ENCODE results near the gene CRTC2.
"Not testable (repeated sequence)": the region's sequence is repeated elsewhere in the genome, so short reads cannot be mapped to it uniquely, and the experiment has no call there.

The CRTC2 gene

DNA sequence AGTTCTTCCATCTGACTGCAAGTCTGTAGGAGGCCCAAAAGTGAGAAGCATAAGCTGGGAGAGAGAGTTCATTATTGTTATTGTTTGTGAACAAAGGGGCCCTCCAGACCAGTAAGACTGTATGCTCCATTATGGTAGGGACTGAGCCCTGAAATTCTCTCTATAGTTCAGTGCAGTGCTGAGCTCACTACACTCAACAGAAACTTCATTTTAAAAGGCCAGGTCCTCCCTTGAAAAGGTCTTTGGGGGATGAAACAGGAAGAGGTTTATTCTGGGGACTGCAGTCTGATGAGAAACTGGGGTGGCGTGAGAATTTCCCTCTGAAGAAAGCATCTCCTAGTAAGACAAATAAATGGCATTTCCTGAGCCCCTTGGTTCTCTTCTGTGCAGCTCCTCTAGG, 30.2 kb downstream of the CRTC2 start:
- no peak for DNase-seq

DNA sequence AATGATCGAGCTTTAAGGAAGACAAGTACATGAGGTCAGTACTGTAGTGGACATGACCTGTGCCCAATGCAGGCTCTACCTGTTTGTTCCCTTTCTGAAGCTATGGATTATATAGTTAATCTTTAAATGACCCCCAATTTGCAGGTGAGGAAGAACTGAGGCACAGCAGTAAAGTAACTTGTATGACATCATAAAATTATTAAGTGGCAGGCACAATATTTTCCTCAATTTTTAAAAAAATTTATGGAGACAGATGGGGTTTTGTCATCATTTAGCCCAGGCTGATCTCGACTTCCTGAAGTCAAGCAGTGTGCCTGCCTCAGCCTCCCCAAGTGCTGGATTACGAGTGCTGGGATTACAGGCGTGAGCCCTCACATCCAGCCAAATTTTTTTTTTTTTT, 32.0 kb downstream of the CRTC2 start:
- no peak for DNase-seq

DNA sequence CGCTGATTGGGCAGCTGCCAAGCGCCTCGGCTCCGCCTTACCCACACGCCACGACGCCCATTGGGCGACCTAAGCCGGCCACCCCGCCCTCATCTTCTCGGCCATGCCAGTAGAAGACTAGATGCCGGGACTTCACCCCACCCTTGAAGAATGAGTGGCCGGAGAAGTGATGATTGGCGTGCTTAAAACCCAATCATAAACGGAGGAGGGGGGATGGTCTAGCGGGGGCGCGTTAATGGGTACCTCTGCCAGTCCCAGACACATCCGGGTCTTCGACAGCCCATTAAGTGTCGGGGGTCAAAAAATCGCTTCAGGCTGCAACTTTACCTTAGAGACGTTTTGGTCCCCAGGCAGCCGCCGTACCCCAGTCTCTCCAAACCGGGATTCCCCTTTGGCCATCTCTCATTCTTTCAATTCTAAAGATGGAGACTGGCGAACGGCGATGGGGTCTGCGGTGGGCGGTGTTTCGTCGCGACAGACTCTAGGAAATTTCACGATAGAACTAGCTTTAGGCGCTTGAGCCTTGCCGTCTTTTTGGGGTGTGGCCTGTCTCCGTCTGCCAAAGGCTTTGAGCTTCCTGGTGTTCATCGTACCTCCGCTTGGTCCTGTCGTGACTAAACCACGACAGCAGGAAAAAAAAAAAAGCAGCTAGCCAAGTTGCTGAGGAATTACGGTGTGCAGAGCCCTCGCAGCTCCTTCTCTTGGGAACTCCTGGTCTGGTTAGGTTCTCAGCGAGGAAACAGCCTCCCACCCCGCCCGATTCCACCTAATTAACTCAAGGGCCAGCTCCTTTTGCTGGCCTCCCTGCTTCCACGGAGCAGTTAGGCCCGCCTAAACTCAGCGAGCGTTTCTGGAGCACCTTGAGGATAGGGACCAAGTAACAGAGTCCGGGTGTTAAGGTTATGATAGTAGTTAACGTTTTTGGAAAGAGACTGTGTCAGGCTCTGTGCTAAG, 35.2 kb downstream of the CRTC2 start, which contains the start of gene GATAD2B:
GATAD2B (minus strand) TSS at position 1 of the 954 bp plus-strand sequence. CDS start 94,625 bp downstream, outside the sequence.
- peak; percentile 100 for DNase-seq

DNA sequence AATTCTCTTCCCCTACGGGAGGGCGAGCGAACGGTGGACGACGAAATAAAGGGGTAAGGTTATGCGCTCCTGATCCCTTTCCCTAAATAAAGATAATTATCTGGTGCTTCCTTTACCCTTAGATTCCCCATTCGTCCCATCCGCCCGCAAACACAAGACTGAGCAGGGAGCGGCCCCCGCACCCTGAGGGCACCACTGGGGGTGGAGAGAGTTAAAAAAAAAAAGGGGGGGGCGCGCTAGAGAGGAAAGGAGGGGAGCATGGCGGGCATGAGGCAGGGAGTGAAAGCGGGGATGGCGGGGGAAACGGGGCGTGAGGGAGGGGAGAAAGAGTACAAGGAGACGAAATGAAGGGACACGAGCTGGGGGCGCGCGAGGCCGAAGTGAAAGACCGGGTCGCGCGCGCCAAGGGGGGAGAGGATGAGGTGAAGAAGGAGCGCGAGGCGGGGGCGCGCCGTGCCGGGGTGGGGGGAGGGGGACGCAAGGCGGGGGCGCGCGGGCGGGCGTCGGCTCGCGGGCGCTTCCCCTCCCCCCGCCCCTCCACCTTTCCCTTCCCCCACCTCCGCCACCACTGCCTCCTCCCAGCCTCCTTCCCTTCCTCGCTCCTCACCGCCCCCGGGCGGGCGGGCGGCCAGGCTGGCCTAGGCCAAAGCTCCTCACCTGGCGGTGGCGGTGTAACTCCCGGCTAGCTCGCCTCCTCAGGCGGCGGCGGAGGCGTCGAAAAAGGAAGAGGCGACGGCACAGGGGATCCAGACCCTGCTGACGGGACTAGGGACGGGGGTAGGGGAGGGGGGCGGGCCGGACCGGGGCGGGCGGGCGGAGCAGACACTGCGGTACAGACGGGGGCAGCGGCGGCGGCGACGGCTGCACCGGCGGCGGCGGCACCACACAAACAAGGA, 36.1 kb downstream of the CRTC2 start:
- no peak for DNase-seq

DNA sequence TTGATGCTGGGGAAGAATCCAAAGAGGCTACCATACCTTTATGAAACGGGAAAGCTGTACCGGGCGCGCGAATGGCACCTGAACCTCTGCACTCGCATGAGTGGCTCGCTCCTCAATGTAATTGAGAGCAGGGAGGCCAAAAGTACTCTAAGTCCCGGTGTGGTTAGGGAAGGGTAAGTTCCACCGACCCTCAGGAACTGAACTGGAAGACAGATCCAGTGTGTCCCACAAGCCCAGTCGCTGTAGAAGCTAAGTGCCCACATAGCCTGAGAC, 36.7 kb downstream of the CRTC2 start:
- no peak for DNase-seq

DNA sequence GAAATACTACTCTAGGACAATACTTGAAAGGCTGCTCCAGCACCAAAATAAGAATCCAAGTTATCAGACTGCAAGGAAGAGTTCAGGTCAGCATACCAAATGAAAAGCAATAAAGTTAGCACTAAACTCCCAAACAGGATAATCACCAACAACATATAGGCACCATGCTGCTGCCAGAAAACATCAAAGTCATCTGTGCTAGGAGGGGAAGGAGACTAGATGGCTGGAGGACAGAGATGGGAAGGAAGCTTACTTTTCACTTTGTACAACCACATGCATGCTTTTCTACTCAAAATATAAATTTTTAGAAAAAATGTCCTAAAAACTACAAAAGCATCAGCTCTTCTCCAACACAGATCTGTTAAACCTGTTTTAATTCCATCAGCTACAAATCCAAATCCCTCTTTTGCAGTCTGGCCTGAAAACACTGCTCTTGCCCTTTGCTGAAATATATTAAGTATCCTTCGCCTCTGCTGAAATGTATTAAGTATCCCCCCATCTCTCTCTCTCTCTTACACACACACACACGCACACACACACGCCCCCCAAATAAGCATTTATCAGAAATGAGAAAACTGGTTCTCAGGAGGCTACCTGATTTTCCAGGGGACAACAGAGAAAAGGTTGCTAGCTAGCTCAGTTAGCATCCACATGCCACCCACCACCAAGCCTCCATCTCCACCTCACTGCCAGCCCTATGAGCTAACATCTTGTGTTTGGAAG, 37.2 kb downstream of the CRTC2 start:
- no peak for DNase-seq

DNA sequence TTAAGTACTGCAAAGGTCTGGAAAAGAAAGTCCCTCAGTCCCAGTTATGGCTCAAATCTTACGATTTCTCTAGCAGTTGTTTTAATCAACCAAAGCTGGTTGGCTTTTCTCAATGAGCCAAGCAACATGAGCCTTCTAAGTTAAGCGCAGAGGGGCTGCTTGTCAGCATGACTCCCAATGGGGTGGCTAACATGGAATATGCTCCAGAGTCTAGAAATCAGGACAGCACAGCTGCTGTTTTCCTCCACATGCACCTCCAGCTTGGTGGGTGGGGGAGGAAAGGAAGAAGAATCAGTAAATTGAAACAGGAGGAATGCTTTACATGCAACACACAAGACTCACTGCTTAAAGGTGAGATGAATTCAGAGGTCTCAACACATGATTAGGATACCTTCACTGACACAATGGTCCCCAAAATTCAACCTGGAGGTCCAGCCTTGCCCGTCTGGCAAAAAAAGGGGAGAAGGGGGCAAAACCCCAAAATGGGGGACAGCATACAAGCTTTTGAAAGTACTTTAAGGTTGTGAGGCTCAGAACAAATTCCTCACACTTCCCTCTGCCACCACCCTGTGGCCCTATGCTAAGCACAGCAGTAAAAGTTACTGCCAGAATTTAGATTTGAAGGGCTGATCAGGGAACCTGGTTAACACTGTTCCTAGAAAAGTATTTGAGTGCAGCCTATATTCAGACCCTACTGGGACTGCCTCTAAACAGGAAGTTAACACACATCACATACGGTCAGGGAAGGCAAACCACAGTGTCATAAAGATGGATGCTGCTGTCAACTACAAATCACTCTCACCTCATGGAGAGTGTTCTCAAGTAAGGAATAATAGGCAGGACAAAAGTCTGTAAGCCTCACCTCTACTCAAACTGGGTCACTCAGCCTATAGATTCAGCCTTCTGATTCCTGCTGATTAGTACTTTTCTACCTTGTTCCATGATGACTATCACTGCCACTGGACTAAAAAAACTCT, 38.2 kb downstream of the CRTC2 start:
- DNase-seq = peak; percentile 20 to 62

DNA sequence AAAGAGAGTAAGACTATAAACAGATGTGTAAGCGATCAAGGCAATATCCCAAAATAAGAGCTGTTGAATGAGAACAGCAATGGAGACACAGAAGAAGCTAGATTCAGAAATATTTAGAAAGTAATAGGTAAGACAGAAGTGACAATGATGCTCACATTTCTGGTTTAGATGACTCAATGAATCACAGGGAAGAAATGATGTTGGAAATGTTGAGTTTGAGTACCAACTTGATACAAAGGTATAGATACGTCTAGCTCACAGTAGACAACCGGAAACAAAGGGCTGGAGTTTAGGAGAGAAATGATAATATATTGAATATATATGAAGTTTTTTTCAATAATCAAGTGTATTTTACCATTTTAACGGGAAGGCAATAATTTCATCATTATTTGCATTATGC, 42.1 kb downstream of the CRTC2 start:
- no peak for DNase-seq

DNA sequence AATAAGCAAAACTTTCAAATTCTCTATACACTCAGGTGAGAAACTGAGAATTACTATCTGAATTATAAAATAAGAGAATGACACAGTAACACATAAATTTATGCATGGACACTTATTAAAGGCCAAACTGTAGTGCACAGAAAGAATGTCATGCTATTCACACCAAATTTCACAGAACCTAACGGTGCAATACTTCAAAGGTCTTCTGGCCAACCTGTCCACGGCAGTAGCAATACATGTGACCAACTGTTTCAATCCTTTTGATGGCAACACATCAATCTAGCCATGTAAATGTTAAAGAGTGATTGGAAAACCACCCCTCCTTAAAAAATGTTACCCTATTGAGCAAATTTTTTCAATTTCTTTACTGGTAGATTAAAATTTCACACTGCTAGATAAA, 46.1 kb downstream of the CRTC2 start:
- no peak for DNase-seq

DNA sequence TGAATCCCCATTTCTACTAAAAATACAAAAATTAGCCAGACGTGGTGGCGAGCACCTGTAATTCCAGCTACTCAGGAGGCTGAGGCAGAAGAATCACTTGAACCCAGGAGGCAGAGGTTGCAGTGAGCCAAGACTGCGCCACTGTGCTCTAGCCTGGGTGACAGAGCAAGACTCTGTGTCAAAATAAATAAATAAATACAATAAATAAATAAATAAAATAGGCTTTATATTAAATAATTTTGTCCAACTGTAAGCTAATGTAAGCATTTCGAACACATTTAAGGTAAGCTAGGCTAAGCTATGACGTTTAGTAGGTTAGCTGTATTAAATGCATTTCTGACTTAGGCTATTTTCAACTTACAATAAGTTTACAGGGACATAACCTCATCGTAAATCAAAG, 47.9 kb downstream of the CRTC2 start:
- not testable (repeated sequence) for DNase-seq

DNA sequence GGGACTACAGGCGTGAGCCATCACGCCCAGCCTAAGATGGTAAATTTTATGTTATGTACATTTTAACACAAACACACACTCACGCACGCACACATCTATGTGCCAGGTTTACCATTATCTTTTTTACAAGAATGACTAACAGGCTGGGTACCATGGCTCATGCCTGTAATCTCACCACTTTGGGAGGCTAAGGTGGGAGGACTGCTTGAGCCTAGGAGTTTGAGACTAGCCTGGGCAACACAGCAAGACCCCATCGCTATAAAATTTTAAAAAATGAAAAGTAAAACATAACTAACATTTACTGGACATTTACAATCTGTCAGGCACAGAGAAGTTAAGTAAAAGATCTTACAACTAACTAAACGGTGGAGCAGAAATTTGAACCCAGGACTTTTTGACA, 50.3 kb downstream of the CRTC2 start:
- no peak for DNase-seq

DNA sequence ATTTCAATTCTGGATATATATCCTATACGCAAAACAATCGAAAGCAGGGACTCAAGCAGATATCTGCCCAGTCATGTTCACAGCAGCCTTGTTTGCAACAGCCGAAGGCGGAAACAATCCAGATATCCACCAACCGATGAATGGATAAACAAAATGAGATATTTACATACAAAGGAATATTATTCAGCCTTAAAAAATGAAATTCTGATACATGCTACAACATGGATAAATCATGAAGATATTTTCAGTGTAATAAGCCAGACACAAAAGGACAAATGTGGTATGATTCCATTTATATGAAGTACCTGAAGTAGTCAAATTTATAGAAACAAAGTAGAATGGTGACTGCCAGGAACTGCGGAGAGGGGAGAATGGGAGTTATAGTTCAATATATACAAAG, 51.3 kb downstream of the CRTC2 start:
- no peak for DNase-seq

DNA sequence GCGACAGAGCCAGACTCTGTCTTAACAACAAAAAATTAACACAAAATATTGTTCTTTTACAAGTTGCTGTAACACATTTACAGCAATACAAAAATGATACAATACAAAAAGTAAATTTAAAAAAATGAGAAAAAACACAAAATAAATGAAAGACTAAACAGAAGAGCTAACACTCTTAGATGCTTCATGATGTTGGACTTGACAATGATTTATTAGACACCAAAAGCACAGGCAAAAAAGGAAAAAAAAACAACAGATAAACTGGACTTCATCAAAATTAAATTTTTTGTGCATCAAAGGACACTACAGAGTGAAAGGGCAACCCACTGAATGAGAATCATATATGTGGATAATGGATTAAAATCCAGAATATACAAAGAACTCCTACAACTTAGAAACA, 52.0 kb downstream of the CRTC2 start:
- DNase-seq = no peak

DNA sequence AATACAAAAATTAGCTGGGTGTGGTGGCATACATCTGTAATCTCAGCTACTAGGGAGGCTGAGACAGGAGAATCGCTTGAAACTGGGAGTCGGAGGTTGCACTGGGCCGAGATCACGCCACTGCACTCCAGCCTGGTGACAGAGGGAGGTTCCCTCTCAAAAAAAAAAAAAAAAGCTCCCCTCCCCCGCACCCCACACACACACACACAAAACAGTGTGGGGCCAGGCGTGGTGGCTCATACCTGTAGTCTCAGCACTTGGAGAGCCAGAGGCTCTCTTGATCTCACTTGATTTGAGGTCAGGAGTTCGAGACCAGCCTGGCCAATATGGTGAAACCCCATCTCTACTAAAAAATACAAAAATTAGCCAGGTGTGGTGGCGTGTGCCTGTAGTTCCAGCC, 52.5 kb downstream of the CRTC2 start:
- not testable (repeated sequence) for DNase-seq

DNA sequence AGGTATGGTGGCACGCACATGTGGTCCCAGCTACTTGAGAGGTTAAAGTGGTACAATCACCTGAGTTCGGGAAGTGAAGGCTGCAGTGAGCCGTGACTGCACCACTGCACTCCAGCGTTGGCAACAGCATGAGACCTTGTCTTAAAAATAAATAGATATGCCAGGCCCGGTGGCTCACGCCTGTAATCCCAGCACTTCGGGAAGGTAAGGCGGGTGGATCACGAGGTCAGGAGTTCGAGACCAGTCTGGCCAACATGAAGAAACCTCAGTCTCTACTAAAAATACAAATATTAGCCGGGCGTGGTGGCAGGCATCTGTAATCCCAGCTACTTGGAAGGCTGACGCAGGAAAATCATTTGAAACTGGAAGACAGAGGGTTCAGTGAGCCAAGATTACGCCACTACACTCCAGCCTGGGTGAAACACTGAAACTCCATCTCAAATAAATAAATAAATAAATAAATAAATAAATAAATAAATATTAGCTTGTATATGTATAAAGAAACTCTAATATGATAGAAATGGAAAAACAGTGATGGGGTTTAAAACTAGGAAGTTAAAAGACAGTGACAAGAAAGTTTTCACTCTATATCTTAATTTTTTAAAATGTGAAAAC, 54.5 kb downstream of the CRTC2 start:
- DNase-seq = no peak

DNA sequence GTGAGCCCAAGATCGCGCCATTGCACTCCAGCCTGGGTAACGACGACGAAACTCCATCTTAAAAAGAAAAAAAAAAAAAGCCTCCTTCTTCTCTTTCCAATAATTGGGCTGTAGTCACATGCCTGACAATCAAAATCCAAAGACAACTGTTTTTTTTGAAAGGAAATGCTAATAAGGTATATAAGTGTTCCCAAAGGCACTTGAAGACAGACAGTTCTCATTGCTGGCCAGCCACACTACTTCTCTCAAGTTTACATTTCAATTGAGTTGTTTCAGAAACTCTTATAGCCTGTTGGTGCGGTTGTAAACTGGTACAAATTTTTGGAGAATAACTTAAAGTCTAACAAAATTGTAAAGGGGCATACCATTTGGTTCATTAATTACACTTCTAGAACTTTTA, 58.9 kb downstream of the CRTC2 start:
- no peak for DNase-seq
